Mesenchymal stem cell (in vitro differentiated cells and primary cell): ENCODE data around the gene CIAO2A.
A peak's percentile ranks its signal among the peaks of the same experiment; 100 is the strongest.
"Not testable (repeated sequence)": the region's sequence is repeated elsewhere in the genome, so short reads cannot be mapped to it uniquely, and the experiment has no call there.

Experiments used
- DNase-seq: peaks from one replicate; pipeline ENCODE4 v3.0.0-alpha.2; 2013
- H2AFZ ChIP-seq: one replicate; pipeline ENCODE4 v1.6.1; 2013; ENCODE audit warnings: low read depth, mild to moderate bottlenecking, control low read depth, inconsistent platforms, low read length, moderate library complexity
- H2AK5ac ChIP-seq: 2 replicates; pipeline ENCODE4 v1.6.1; 2013; ENCODE audit warnings: low read length, moderate library complexity, mild to moderate bottlenecking, inconsistent platforms; ENCODE audit not compliant: severe bottlenecking
- H2BK120ac ChIP-seq: one replicate; pipeline ENCODE4 v1.6.1; 2013; ENCODE audit warnings: low read depth, mild to moderate bottlenecking, inconsistent platforms, low read length, moderate library complexity
- H2BK12ac ChIP-seq, 2 experiments: one replicate each; pipeline ENCODE4 v1.6.1; 2013; ENCODE audit warnings: inconsistent platforms in 2 of 2, low read length in 2 of 2, mild to moderate bottlenecking in 2 of 2, moderate library complexity in 2 of 2, control low read depth in 1 of 2
- H2BK15ac ChIP-seq: one replicate; pipeline ENCODE4 v1.6.1; 2013; ENCODE audit warnings: mild to moderate bottlenecking, low read depth, inconsistent platforms; ENCODE audit not compliant: poor library complexity, severe bottlenecking
- H2BK5ac ChIP-seq: 2 replicates; pipeline ENCODE4 v1.6.1; 2013; ENCODE audit warnings: low read depth, mild to moderate bottlenecking, low read length, control low read depth, inconsistent platforms; ENCODE audit not compliant: poor library complexity, severe bottlenecking
- H3K14ac ChIP-seq, 2 experiments: one replicate each; pipeline ENCODE4 v1.6.1; 2013; ENCODE audit warnings: inconsistent platforms in 2 of 2, low read length in 2 of 2, control low read depth in 1 of 2, mild to moderate bottlenecking in 1 of 2, moderate library complexity in 1 of 2
- H3K18ac ChIP-seq, 2 experiments: one replicate each; pipeline ENCODE4 v1.6.1; 2013; ENCODE audit warnings: inconsistent platforms in 2 of 2, low read length in 2 of 2, control low read depth in 1 of 2, low read depth in 1 of 2, mild to moderate bottlenecking in 1 of 2
- H3K23ac ChIP-seq, 2 experiments: one replicate each; pipeline ENCODE4 v1.6.1; 2013; ENCODE audit warnings: inconsistent platforms in 2 of 2, low read length in 2 of 2, mild to moderate bottlenecking in 2 of 2, moderate library complexity in 2 of 2, control low read depth in 1 of 2
- H3K27ac ChIP-seq: 2 replicates; pipeline ENCODE4 v1.5.1; 2013; ENCODE audit warnings: mild to moderate bottlenecking, moderate library complexity, low read length, control low read depth, inconsistent platforms; ENCODE audit not compliant: poor library complexity, severe bottlenecking
- H3K27me3 ChIP-seq, 2 experiments: 2 replicates each; pipeline versions ENCODE4 v1.6.1 to v1.7.0; 2013; ENCODE audit warnings: low read length in 2 of 2, mild to moderate bottlenecking in 2 of 2, moderate library complexity in 2 of 2, control low read depth in 1 of 2, inconsistent platforms in 1 of 2; ENCODE audit not compliant: control insufficient read depth in 1 of 2, insufficient read depth in 1 of 2
- H3K36me3 ChIP-seq, 2 experiments: 2 replicates each; pipeline versions ENCODE4 v1.6.1 to v1.7.0; 2013; ENCODE audit warnings: low read length in 2 of 2, control low read depth in 1 of 2, inconsistent platforms in 1 of 2, low read depth in 1 of 2, mild to moderate bottlenecking in 1 of 2; ENCODE audit not compliant: insufficient read depth in 2 of 2, control insufficient read depth in 1 of 2
- H3K4ac ChIP-seq, 2 experiments: one replicate each; pipeline ENCODE4 v1.6.1; 2013; ENCODE audit warnings: inconsistent platforms in 2 of 2, low read length in 2 of 2, mild to moderate bottlenecking in 2 of 2, moderate library complexity in 2 of 2, control low read depth in 1 of 2, low read depth in 1 of 2
- H3K4me1 ChIP-seq: 2 replicates; pipeline ENCODE4 v1.6.1; 2013; ENCODE audit warnings: low read depth, low read length, control low read depth; ENCODE audit not compliant: control insufficient read depth, insufficient read depth
- H3K4me2 ChIP-seq: 2 replicates; pipeline ENCODE4 v1.6.1; 2013; ENCODE audit warnings: low read length, mild to moderate bottlenecking, inconsistent platforms; ENCODE audit not compliant: poor library complexity, severe bottlenecking
- H3K4me3 ChIP-seq, 2 experiments: 2 replicates each; pipeline versions ENCODE4 v1.5.1 to v1.7.0; 2013; ENCODE audit warnings: low read length in 2 of 2, mild to moderate bottlenecking in 2 of 2, control low read depth in 1 of 2, low read depth in 1 of 2; ENCODE audit not compliant: insufficient read depth in 1 of 2
- H3K79me1 ChIP-seq: replicated peaks from 2 replicates; pipeline ENCODE4 v1.6.1; 2013; ENCODE audit warnings: mild to moderate bottlenecking, control low read depth, low read length, inconsistent platforms; ENCODE audit not compliant: poor library complexity, severe bottlenecking
- H3K9ac ChIP-seq: 2 replicates; pipeline ENCODE4 v1.7.0; 2013; ENCODE audit warnings: mild to moderate bottlenecking, low read length, moderate library complexity
- H3K9me3 ChIP-seq: 2 replicates; pipeline ENCODE4 v1.7.0; 2013; ENCODE audit warnings: mild to moderate bottlenecking, low read length; ENCODE audit not compliant: control insufficient read depth
- H4K8ac ChIP-seq: one replicate; pipeline ENCODE4 v1.6.1; 2013; ENCODE audit warnings: inconsistent platforms, mild to moderate bottlenecking, low read length, moderate library complexity
- H4K91ac ChIP-seq: one replicate; pipeline ENCODE4 v1.6.1; 2013; ENCODE audit warnings: mild to moderate bottlenecking, low read length, inconsistent platforms
- WGBS: methylation state at CpG from one replicate; pipeline ENCODE4 v1.1.7; 2013; ENCODE audit warnings: mixed read lengths; 5-methylcytosine and 5-hydroxymethylcytosine counted together

Gene CIAO2A

DNA sequence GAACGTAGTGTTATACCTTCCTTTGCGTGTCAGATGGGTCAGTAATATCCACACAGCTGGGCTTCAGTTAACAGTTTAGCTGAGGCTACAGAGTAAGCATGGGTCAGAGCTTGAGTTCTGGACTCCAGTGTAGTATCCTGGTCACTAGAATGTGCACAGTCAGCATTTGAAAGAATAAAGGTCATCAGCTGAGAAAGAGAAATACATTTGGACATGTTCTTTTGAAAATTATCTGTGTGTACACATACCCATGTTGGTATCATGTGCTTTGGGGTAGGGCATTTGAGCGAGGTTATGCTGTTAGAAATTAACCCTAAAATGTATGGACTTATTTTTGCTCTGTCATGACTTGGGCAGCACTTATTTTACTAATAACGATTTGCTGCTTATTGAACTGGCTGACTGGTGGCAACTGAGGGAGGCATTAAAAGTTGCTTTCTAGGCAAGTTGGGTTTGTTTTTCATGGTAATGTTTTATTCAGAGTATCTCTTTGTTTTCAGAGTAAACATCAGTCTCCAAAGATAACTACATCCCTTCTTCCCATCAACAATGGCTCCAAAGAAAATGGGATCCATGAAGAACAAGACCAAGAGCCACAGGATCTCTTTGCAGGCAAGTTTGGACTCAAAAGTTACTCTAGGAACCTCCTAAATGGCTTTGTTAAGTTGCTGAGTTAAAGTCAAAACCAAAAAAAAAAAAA is 18.6 kb upstream of the CIAO2A start:
- no peak overlapping the region for H2AFZ ChIP-seq
- no peak overlapping the region for H4K91ac ChIP-seq
- no peak overlapping the region for H3K4me2 ChIP-seq
- WGBS = 91% methylated on average over 4 of the region's 4 CpGs
- no peak overlapping the region for H2BK12ac ChIP-seq
- H3K36me3 ChIP-seq = peaks cover 8 to 52% of the 10 kb centered on the region in 2 experiments
- no peaks in the 10 kb centered on the region for H3K9me3 ChIP-seq
- H2BK15ac ChIP-seq = no peak overlapping the region
- H3K79me1 ChIP-seq = peaks cover 22% of the 10 kb centered on the region
- no peak overlapping the region for H3K14ac ChIP-seq
- H3K4me3 ChIP-seq = no peak overlapping the region
- H3K9ac ChIP-seq = peak overlapping the region; percentile 59
- H3K4ac ChIP-seq = no peak overlapping the region
- no peaks in the 10 kb centered on the region for H3K27me3 ChIP-seq
- no peak for DNase-seq
- no peak overlapping the region for H3K23ac ChIP-seq
- H3K4me1 ChIP-seq = peaks cover 5% of the 10 kb centered on the region
- peak overlapping the region; percentile 7 for H3K27ac ChIP-seq
- no peak overlapping the region for H3K18ac ChIP-seq
- H4K8ac ChIP-seq = no peak overlapping the region
- H2BK120ac ChIP-seq = no peak overlapping the region
- no peak overlapping the region for H2BK5ac ChIP-seq
- H2AK5ac ChIP-seq = no peak overlapping the region

DNA sequence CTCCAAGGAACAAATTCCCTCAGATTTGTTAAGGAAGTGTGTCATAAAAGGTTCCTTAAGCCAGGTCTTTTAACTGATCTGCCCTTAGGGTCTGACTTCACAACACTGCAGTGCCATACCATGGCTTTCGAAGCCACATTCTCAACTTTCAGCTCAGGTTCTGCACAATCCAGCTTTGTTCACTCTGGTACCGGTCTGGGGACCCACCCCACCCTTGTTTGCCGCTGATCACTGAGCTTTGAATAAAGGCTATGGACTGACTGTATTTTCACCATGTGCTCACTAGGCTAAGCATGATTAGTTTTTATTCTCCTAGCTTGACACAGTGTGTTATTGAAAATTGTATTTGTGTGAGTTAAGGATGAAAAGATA is 18.0 kb upstream of the CIAO2A start:
- no peak overlapping the region for H2AK5ac ChIP-seq
- peaks cover 5% of the 10 kb centered on the region for H3K4me1 ChIP-seq
- no peak overlapping the region for H2BK15ac ChIP-seq
- no peaks in the 10 kb centered on the region for H3K27me3 ChIP-seq
- H3K4me3 ChIP-seq = no peak overlapping the region
- no peak overlapping the region for H2AFZ ChIP-seq
- no peak overlapping the region for H3K4ac ChIP-seq
- H3K23ac ChIP-seq = no peak overlapping the region
- no peak for DNase-seq
- H3K36me3 ChIP-seq = peaks cover 8 to 50% of the 10 kb centered on the region in 2 experiments
- no peak overlapping the region for H3K14ac ChIP-seq
- no peak overlapping the region for H4K8ac ChIP-seq
- H2BK120ac ChIP-seq = no peak overlapping the region
- no peak overlapping the region for H3K27ac ChIP-seq
- 83% methylated on average over 2 of the region's 3 CpGs for WGBS
- no peak overlapping the region for H4K91ac ChIP-seq
- peak overlapping the region in 1 of 2 experiments; percentile 54 for H2BK12ac ChIP-seq
- no peak overlapping the region for H3K4me2 ChIP-seq
- no peak overlapping the region for H3K18ac ChIP-seq
- no peaks in the 10 kb centered on the region for H3K9me3 ChIP-seq
- no peak overlapping the region for H2BK5ac ChIP-seq
- H3K9ac ChIP-seq = peak overlapping the region; percentile 59
- peaks cover 23% of the 10 kb centered on the region for H3K79me1 ChIP-seq

GRCh38 chr15:64110950-64111678 is 17.5 kb upstream of the CIAO2A start:
- Histone ChIP-seq H3K9ac (no peak overlapping the region), H3K4me3 (no peak overlapping the region), H3K79me1 (peaks cover 24% of the 10 kb centered on the region), H3K14ac (no peak overlapping the region), H3K4me2 (no peak overlapping the region), H3K36me3 (peaks cover 8 to 45% of the 10 kb centered on the region in 2 experiments), H3K4me1 (peaks cover 5% of the 10 kb centered on the region), H2BK15ac (no peak overlapping the region), H2AFZ (no peak overlapping the region), H2BK5ac (no peak overlapping the region), H3K27me3 (no peaks in the 10 kb centered on the region), H2BK120ac (no peak overlapping the region), H2BK12ac (no peak overlapping the region), H3K23ac (no peak overlapping the region), H3K27ac (no peak overlapping the region), H3K4ac (no peak overlapping the region), H3K9me3 (no peaks in the 10 kb centered on the region), H4K8ac (no peak overlapping the region), H4K91ac (no peak overlapping the region), H3K18ac (no peak overlapping the region), H2AK5ac (no peak overlapping the region)
- WGBS = 93% methylated on average over 1 of the region's 3 CpGs
- DNase-seq = no peak

GRCh38 chr15:64110108-64110701 is 16.6 kb upstream of the CIAO2A start:
- not testable (repeated sequence) for H3K27me3 ChIP-seq, H3K9me3 ChIP-seq, H3K4me2 ChIP-seq, H3K27ac ChIP-seq, H3K4ac ChIP-seq, H3K18ac ChIP-seq, H2BK5ac ChIP-seq, H2BK12ac ChIP-seq, DNase-seq, H4K91ac ChIP-seq, H3K4me1 ChIP-seq, H3K14ac ChIP-seq, H2BK120ac ChIP-seq, H3K4me3 ChIP-seq, H4K8ac ChIP-seq, H2AK5ac ChIP-seq, H2BK15ac ChIP-seq, H2AFZ ChIP-seq, H3K23ac ChIP-seq, H3K9ac ChIP-seq
- Histone ChIP-seq H3K79me1 (peaks cover 19% of the 10 kb centered on the region), H3K36me3 (peaks cover 6 to 36% of the 10 kb centered on the region in 2 experiments)
- over 99% methylated on average over 4 of the region's 4 CpGs for WGBS
